GM12874 (cell line): ENCODE results near the gene CLNS1A.

Experiments
- TF ChIP-seq, protein P1 (sequence below): IDR thresholded peaks from 2 replicates; pipeline ENCODE4 v1.5.1; 2011; ENCODE audit warnings: low read depth, mild to moderate bottlenecking, control low read depth, low read length, moderate library complexity; ENCODE audit not compliant: insufficient read depth

Gene CLNS1A, protein sequence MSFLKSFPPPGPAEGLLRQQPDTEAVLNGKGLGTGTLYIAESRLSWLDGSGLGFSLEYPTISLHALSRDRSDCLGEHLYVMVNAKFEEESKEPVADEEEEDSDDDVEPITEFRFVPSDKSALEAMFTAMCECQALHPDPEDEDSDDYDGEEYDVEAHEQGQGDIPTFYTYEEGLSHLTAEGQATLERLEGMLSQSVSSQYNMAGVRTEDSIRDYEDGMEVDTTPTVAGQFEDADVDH

DNA sequence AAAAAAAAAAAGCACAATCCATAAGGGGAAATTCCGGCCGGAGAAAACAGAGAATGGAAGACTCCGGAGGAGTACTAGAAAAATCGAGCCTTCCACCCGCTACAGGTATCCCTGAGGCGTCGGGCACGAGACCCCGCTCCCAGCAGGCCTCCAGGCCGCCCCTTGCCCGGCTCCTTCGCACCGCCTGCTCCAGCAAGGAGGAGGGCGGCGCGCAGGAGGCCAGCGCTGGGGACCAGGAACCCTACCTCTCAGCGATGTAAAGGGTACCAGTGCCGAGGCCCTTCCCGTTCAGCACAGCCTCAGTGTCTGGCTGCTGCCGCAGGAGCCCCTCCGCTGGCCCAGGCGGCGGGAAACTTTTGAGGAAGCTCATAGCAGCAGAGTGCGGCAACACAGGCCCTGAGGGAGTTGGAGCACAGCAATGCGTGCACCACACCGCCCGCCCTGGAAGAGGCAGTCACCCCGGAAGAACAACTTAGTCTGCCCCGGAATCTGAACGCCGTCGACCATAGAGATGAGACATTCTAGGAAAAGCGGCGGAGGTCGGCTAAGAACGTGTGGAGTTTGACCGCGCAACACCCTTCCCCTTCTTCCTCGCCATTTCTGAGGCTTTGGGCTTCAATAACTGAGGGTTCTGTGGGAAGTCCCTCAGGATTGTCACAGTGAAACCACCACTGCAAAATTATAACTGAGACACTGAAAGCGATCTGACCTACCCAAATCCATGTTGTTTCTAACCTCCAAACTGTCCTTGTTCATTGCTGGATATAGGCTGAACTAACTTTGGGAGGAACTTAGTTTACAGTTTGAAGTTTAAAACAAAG is at the start of gene CLNS1A:
Gene CLNS1A (minus strand): TSS at position 450 of the 821 bp plus-strand sequence. CDS start 80 bp downstream, at position 370.
- TF ChIP-seq, protein P1, sequence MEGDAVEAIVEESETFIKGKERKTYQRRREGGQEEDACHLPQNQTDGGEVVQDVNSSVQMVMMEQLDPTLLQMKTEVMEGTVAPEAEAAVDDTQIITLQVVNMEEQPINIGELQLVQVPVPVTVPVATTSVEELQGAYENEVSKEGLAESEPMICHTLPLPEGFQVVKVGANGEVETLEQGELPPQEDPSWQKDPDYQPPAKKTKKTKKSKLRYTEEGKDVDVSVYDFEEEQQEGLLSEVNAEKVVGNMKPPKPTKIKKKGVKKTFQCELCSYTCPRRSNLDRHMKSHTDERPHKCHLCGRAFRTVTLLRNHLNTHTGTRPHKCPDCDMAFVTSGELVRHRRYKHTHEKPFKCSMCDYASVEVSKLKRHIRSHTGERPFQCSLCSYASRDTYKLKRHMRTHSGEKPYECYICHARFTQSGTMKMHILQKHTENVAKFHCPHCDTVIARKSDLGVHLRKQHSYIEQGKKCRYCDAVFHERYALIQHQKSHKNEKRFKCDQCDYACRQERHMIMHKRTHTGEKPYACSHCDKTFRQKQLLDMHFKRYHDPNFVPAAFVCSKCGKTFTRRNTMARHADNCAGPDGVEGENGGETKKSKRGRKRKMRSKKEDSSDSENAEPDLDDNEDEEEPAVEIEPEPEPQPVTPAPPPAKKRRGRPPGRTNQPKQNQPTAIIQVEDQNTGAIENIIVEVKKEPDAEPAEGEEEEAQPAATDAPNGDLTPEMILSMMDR, result no peak

DNA sequence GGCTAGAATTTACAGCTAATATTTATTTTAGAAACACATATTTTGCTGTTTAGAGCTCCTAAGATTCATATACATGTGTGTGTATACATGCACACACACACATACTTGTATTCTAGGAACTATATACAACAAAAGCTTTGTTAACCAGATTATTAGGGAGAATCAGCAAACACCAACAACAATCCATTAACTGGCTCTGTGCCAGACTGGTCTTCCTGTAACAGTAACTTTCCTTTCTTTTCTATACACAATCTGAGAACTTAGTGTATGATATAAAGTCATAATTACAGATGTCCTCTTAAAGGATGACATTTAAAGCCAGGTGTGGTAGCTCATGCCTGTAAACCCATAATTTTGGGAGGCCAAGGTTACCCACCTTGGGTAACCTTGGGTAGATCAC is 49.5 kb upstream of the CLNS1A start:
- TF ChIP-seq, protein P1, result no peak

DNA sequence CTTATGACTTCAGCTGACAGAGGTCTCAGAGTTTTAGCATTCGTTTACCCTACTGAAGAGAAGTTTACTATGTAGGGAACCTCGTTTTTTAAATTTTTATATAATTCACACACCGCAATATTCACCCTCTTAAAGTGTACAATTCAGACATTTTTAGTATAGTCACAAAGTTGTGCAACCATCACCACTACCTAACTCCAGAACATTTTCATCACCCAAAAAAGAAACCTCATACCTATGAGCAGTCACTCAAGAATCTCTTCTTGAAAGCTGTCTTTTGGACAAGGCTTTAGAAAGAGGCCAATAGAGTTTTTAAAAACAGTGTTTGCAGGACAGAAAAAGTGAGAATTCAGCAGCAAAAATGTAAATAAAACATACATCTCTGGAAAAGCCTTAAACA is 39.5 kb upstream of the CLNS1A start:
- TF ChIP-seq, protein P1, result no peak

DNA sequence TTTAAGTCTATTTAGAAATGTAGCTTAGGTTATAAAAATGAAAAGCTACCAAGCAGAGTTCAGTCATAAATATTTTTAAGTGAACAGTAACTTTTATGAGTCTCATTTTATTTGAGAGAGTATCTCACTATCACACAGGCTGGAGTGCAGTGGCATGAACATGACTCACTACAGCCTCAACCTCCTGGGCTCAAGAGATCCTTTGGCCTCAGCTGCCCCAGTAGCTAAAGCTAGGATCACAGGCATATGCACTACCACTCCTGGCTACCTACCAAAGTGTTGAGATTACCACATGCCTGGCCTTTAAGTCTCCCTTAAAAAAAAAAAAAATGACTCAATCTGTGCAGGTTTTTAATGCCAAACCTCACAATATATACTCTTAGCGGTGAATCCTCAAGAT is 34.7 kb upstream of the CLNS1A start:
- TF ChIP-seq, protein P1, result no peak

DNA sequence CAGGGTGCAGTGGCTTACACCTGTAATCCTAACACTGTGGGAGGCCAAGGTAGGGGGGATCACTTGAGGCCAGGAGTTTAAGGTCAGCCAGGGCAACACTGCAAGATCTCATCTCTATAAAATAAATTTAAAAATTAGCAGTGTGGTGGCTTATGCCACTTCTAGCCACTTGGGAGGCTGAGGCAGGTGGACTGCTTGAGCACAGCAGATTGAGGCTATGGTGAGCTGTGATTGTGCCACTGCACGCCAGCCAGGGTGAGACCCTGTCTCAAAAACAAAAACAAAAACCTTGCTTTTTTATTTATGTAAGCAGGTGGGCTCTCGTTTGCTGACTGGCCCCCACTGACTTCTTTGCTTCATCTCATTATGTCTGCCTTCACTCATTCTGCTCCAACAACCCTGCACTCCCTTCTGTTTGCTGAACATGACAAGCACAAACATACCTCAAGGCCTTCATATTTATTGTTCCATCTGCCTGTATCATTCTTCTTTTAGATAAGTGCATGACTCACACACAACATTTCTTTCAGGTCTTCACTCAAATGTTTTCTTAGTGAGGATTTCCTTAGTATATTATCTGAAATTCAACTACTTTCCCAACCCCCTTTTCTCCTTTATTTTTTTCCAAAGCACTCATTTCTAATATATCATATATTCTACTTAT is 32.4 kb upstream of the CLNS1A start:
- TF ChIP-seq, protein P1, result no peak

DNA sequence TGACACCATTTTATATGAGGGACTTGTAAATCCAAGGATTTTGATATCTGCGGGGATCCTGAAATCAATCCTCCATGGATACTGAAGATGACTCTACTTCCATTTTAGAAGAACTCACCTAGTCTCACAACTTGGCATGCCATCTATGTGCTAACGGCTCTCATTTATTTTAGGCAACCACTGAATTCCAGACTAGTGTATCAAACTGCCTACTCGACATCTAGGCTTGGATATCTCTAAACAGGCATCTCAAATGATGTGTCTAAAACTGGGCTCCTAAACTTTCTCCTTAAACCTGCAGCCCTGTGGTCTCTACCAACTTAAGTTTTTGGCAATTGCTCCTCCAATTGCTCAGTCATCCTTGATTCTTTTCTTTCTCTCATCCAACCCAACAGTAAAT is 31.2 kb upstream of the CLNS1A start:
- TF ChIP-seq, protein P1, result no peak

DNA sequence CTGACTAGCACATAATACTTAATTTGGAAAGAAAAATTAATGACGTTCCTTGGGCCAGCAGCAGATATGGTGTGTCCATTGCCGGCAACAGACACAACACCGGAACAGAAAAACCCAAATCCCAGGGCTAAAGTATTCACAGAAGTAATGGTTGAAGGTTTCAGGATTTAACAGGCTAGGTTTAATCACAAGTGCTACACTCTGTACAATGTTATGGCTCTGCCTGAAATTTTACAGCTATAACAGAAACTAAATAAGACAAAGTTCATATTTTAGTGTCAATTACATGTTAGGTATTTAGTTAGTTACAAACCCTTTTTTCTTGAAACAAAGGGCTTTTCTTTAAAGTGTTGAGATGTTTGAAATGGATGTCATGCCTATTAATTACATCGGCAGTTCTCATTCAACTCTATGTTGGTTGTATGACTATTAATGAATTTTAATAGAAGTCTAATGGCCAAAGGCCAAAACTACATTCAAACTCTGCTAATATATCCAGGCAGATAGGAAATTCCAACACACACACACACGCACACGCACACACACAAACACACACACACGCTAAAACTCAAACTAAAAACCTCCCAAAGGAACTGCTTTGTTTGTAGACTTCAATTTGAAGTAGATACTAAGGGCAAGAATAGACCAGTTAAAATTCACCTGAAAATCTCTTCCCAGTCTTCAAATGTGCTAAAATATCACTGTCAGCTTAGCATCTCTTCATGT is 27.8 kb upstream of the CLNS1A start:
- TF ChIP-seq, protein P1, result no peak
